Upper lobe of right lung (tissue), 1 donor: ENCODE measurements around the gene C4orf33. TPM values are rescaled to one million over a fixed set of nuclear protein-coding genes. Genes with fewer than 3 reads are reported as not detected.

Experiments
- ATAC-seq: fragments of 200-7000 bp; cut with Tn5 transposase; one replicate; pipeline ENCODE4 v1.9.1; 2020; ENCODE audit warnings: mild to moderate bottlenecking, moderate library complexity
- DNase-seq: peaks from one replicate; pipeline ENCODE4 v3.0.0-alpha.2; 2020
- H3K27ac ChIP-seq: fragments of 200-600 bp; one replicate; pipeline ENCODE4 v1.8.0; 2022
- H3K27me3 ChIP-seq: fragments of 200-600 bp; one replicate; pipeline ENCODE4 v1.8.0; 2022; ENCODE audit warnings: mild to moderate bottlenecking
- H3K36me3 ChIP-seq: fragments of 200-600 bp; one replicate; pipeline ENCODE4 v1.8.0; 2022
- H3K4me1 ChIP-seq: fragments of 200-600 bp; one replicate; pipeline ENCODE4 v1.8.0; 2022
- H3K4me3 ChIP-seq: fragments of 200-600 bp; one replicate; pipeline ENCODE4 v1.8.0; 2022; ENCODE audit warnings: mild to moderate bottlenecking
- H3K9me3 ChIP-seq: fragments of 200-600 bp; one replicate; pipeline ENCODE4 v1.8.0; 2022
- intact Hi-C: fragments of 100-400 bp; cut with DNase I; formaldehyde crosslinking; loops from one replicate; pipeline ENCODE4 v1.11.0; 2022
- total RNA-seq: library from RNA; stranded (reverse); fragmentation: NEBNext Ultra II Directional; extraction: Animal tissue kit (Norgen Biotek cat#: 25700); gene quantifications from one replicate; pipeline ENCODE4 v1.2.1, GENCODE V29; 2021
- TF ChIP-seq, protein P1 (sequence below): fragments of 200-600 bp; IDR thresholded peaks from one replicate; pipeline ENCODE4 v1.8.0; 2022; ENCODE audit warnings: antibody characterized with exemption
- donor health status: DM: no; HTN: yes; CAD: no; lungs with severe emphysema.

C4orf33 gene
- total RNA-seq, 1 donor from 2014 or later = 10.4 TPM

DNA sequence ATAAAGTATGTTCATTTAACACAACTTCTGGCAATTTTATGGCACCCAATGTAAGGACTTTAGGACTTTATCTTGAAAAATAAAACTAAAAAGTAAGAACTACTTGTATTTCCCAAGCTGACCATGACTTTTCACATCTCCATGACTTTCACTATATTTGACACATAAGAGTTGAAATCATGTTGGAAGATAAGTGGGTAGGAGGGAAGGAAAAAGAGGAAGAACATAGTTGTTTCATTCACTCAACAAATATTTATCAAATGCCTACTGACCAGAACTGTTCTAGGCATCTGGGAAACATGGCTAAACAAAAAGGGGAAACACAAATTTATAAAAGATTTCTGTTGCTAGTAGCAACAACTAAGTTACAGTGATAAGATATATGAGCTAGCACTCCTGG, 18.6 kb upstream of the C4orf33 start:
- H3K4me1 ChIP-seq = no peaks in the 10 kb centered on the region
- ATAC-seq (no peak), DNase-seq (no peak)
- peaks cover 17% of the 10 kb centered on the region for H3K36me3 ChIP-seq
- no peaks in the 10 kb centered on the region for H3K9me3 ChIP-seq
- no peaks in the 10 kb centered on the region for H3K27me3 ChIP-seq
- intact Hi-C loops = no loop called here
- H3K4me3 ChIP-seq = no peak overlapping the region
- TF ChIP-seq, protein P1, sequence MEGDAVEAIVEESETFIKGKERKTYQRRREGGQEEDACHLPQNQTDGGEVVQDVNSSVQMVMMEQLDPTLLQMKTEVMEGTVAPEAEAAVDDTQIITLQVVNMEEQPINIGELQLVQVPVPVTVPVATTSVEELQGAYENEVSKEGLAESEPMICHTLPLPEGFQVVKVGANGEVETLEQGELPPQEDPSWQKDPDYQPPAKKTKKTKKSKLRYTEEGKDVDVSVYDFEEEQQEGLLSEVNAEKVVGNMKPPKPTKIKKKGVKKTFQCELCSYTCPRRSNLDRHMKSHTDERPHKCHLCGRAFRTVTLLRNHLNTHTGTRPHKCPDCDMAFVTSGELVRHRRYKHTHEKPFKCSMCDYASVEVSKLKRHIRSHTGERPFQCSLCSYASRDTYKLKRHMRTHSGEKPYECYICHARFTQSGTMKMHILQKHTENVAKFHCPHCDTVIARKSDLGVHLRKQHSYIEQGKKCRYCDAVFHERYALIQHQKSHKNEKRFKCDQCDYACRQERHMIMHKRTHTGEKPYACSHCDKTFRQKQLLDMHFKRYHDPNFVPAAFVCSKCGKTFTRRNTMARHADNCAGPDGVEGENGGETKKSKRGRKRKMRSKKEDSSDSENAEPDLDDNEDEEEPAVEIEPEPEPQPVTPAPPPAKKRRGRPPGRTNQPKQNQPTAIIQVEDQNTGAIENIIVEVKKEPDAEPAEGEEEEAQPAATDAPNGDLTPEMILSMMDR = no peak
- no peak overlapping the region for H3K27ac ChIP-seq

DNA sequence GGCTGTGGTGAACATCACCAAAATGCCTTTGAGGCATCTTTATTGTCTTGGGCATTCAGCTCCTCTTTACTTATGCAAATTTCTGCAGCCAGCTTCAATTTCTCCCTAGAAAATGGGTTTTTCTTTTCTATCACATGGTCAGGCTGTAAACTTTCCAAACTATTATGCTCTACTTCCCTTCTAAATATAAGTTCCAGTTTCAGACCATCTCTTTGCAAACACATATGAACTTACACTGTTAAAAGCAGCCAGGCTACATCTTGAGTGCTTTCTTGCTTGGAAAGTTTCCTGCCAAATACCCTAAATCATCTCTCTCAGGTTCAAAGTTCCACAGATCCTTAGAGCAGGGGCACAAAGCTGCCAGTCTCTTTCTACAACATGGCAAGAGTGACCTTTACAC, 15.8 kb upstream of the C4orf33 start:
- no peaks in the 10 kb centered on the region for H3K9me3 ChIP-seq
- H3K4me3 ChIP-seq = no peak overlapping the region
- H3K4me1 ChIP-seq = no peaks in the 10 kb centered on the region
- DNase-seq = no peak
- H3K27ac ChIP-seq = no peak overlapping the region
- TF ChIP-seq, protein P1 = no peak
- intact Hi-C loops = no loop called here
- H3K27me3 ChIP-seq = no peaks in the 10 kb centered on the region
- H3K36me3 ChIP-seq = peaks cover 17% of the 10 kb centered on the region
- no peak for ATAC-seq

DNA sequence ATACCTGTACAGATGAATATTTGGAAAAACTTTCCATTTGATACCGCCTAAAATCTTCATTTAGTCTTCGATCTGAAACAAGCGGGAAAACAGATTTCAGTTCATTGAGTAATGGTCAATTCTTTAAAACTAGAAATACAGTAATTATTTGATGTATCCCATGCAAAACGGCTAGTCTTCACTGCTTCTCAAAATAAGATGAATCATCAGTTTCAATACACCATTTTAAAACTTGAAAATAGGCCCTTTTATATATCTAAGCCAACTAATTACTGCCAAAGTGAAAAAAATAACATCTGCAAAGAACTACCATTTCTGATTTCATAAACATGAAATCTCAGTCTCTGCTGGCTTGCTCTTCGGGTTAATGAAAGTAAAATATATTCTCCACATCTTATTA, 13.7 kb upstream of the C4orf33 start:
- Histone ChIP-seq H3K4me1 (no peaks in the 10 kb centered on the region), H3K4me3 (no peak overlapping the region), H3K27me3 (no peaks in the 10 kb centered on the region), H3K36me3 (peaks cover 17% of the 10 kb centered on the region), H3K9me3 (no peaks in the 10 kb centered on the region), H3K27ac (no peak overlapping the region)
- intact Hi-C loops = no loop called here
- DNase-seq (no peak), ATAC-seq (no peak)
- TF ChIP-seq, protein P1 = no peak

GRCh38 chr4:129085472-129085871, 10.5 kb upstream of the C4orf33 start:
- Histone ChIP-seq H3K4me1 (no peaks in the 10 kb centered on the region), H3K4me3 (no peak overlapping the region), H3K27ac (no peak overlapping the region), H3K27me3 (no peaks in the 10 kb centered on the region), H3K36me3 (peaks cover 14% of the 10 kb centered on the region), H3K9me3 (no peaks in the 10 kb centered on the region)
- intact Hi-C loops = no loop called here
- no peak for DNase-seq
- TF ChIP-seq, protein P1 = no peak
- no peak for ATAC-seq

GRCh38 chr4:129087516-129087915, 8.4 kb upstream of the C4orf33 start:
- Histone ChIP-seq H3K4me1 (peaks cover 10% of the 10 kb centered on the region), H3K27ac (no peak overlapping the region), H3K4me3 (no peak overlapping the region), H3K27me3 (no peaks in the 10 kb centered on the region), H3K36me3 (no peaks in the 10 kb centered on the region), H3K9me3 (no peaks in the 10 kb centered on the region)
- TF ChIP-seq, protein P1 = no peak
- ATAC-seq = no peak
- intact Hi-C loops = no loop called here
- no peak for DNase-seq

GRCh38 chr4:129092631-129093190, 3.2 kb upstream of the C4orf33 start:
- Histone ChIP-seq H3K27ac (peak overlapping the region; percentile 87), H3K4me3 (peak overlapping the region; percentile 74), H3K9me3 (no peaks in the 10 kb centered on the region), H3K27me3 (no peaks in the 10 kb centered on the region), H3K4me1 (peaks cover 20% of the 10 kb centered on the region), H3K36me3 (no peaks in the 10 kb centered on the region)
- DNase-seq (no peak), ATAC-seq (no peak)
- intact Hi-C loops = no loop called here
- TF ChIP-seq, protein P1 = no peak
